ENCODE results near the gene SNAP23. TPM values are rescaled to one million over a fixed set of nuclear protein-coding genes. Genes with fewer than 3 reads are reported as not detected.

Gene SNAP23
- total and polyA plus RNA-seq, 2 of the 8 experiments (the other 6 are each of a cell fraction or from before 2014, with no cell fraction given) = 58.0 to 72.8 TPM

GRCh38 chr15:42548249-42549031 lies 53.0 kb downstream of the SNAP23 start, which contains the start of the genes HAUS2 and LRRC57 (continued):
- TF ChIP-seq KDM1A (IDR thresholded peaks at IDR 0.05; ENCODE audit: borderline replicate concordance, low read length) = no peak
- no peak for TF ChIP-seq MAFK (IDR thresholded peaks at IDR 0.05; ENCODE audit: low read depth, low read length)
- peak in 1 of 2 experiments; percentile 66; a peak in 1 of 4 replicates for TF ChIP-seq HDAC2 (IDR thresholded peaks at IDR 0.05; ENCODE audit: borderline replicate concordance in 1 of 2, low read depth in 2 of 2, low read length in 2 of 2)
- TF ChIP-seq POU5F1 (IDR thresholded peaks at IDR 0.05; ENCODE audit: low read depth, low read length) = no peak
- peak; percentile 84 for TF ChIP-seq TBP (IDR thresholded peaks at IDR 0.05; ENCODE audit: low read depth, low read length)
- 0 out of 2 replicates have a peak, but pooled peaks have one; percentile 35 for TF ChIP-seq SP1 (IDR thresholded peaks at IDR 0.05; ENCODE audit: low read depth, low read length)
- no peak for TF ChIP-seq CHD1 (IDR thresholded peaks at IDR 0.05; ENCODE audit: low read depth, low read length)
- peak; percentile 99 for TF ChIP-seq PHF8 (conservative IDR thresholded peaks at IDR 0.05; ENCODE audit: low read depth, low read length)
- TF ChIP-seq SUZ12 (IDR thresholded peaks at IDR 0.05; ENCODE audit: low read length) = no peak
- peak; percentile 35; the same call in 1 of the 2 replicates for TF ChIP-seq E2F6 (IDR thresholded peaks at IDR 0.05)
- TF ChIP-seq, protein P1, sequence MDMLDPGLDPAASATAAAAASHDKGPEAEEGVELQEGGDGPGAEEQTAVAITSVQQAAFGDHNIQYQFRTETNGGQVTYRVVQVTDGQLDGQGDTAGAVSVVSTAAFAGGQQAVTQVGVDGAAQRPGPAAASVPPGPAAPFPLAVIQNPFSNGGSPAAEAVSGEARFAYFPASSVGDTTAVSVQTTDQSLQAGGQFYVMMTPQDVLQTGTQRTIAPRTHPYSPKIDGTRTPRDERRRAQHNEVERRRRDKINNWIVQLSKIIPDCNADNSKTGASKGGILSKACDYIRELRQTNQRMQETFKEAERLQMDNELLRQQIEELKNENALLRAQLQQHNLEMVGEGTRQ (IDR thresholded peaks at IDR 0.05; ENCODE audit: low read length) = no peak
- peak; percentile 89 for TF ChIP-seq ASH2L (IDR thresholded peaks at IDR 0.05; ENCODE audit: low read length)
- TF ChIP-seq BRCA1 (IDR thresholded peaks at IDR 0.05; ENCODE audit: low read depth, low read length) = no peak
- peak; percentile 95 for TF ChIP-seq RBBP5 (IDR thresholded peaks at IDR 0.05; ENCODE audit: borderline replicate concordance, low read depth, low read length)
- peak; percentile 93 for TF ChIP-seq JUND (IDR thresholded peaks at IDR 0.05; ENCODE audit: low read length)
- no peak for TF ChIP-seq NANOG (IDR thresholded peaks at IDR 0.05; ENCODE audit: insufficient read depth, low read depth, low read length, poor library complexity, severe bottlenecking)
- TF ChIP-seq SIN3A (conservative IDR thresholded peaks at IDR 0.05 in 1 of 2, IDR thresholded peaks at IDR 0.05 in 1 of 2; ENCODE audit: low read depth in 1 of 2, low read length in 2 of 2) = peak; percentile 58 to 95; a peak in 2 of 4 replicates
- TF ChIP-seq TAF1 (IDR thresholded peaks at IDR 0.05; ENCODE audit: low read depth, low read length) = peak; percentile 96
- TF ChIP-seq SP2 (IDR thresholded peaks at IDR 0.05; ENCODE audit: low read length) = no peak

All from H1 (cell line).